Activated CD8-positive, alpha-beta memory T cell treated with anti-CD3 and anti-CD28 coated beads for 48 hours (primary cell): ENCODE data around the gene CDK4.
"Not testable (repeated sequence)": the region's sequence is repeated elsewhere in the genome, so short reads cannot be mapped to it uniquely, and the experiment has no call there.

Experiments
- DNase-seq, 3 experiments: peaks; one replicate each; pipeline ENCODE4 v3.0.0-alpha.2; 2020; ENCODE audit warnings: low read depth in 2 of 3, low spot score in 2 of 3

CDK4 gene

DNA sequence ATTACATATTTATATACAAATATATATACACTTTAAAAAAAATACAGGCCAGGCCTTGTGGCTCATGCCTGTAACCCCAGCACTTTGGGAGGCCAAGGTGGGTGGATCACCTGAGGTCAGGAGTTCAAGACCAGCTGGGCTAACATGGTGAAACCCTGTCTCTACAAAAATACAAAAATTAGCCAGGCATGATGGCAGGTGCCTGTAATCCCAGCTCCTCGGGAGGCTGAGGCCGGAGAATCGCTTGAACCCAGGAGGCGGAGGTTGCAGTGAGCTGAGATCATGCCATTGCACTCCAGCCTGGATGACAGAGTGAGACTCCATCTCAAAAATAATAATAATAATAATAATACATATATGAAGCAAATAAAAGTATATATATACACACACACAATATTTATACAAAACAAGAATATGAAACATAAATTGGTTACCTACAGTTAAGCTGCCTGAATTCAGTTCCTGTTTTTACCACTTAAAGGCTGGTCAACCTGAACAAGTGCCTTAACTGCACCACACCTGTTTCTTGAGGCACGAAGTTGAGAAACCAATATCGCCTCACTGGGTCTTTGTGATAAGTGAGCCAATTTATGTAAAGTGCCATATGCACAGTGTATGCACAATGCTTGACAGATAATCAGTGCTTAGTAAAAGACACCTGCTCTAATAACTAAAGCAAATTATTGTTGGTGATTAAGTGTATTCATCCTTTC, 36.9 kb downstream of the CDK4 start:
- not testable (repeated sequence) for DNase-seq

GRCh38 chr12:57713209-57713608, 38.9 kb downstream of the CDK4 start:
- no peak for DNase-seq

DNA sequence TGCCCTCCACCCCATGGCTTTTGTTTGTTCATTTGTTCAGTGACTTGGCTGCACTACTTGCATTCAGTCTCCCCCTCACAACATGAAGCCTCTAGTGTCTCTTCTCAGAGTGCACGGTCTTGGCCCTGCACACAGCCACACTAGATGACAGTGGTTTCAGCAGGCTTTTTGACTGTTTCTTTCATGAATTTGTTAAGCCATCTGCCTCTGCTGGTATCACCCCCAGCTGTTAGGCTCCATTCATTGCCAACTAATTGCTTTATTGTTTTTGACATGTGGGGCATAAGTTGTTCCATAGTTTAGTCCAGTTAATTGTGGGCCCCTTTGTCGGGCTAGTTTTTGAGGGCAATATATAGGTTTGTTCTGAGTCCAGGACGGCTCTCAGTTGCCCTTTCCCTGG, 39.4 kb downstream of the CDK4 start:
- DNase-seq = no peak

GRCh38 chr12:57708296-57708695, 43.8 kb downstream of the CDK4 start:
- no peak for DNase-seq

DNA sequence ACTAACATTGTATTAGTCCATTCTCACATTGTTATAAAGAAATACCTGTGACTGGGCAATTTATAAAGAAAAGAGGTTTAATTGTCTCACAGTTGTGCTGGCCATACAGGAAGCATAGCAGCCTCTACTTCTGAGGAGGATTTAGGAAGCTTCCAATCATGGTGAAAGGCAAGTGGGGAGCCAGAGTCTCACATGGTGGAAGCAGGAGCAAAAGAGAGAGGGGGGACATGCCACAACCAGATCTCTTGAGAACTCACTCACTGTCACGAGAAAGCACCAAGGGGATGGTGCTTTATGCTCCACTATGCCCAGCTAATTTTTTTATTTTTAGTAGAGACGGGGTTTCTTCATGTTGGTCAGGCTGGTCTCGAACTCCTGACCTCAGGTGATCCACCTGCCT, 44.9 kb downstream of the CDK4 start:
- DNase-seq = no peak

DNA sequence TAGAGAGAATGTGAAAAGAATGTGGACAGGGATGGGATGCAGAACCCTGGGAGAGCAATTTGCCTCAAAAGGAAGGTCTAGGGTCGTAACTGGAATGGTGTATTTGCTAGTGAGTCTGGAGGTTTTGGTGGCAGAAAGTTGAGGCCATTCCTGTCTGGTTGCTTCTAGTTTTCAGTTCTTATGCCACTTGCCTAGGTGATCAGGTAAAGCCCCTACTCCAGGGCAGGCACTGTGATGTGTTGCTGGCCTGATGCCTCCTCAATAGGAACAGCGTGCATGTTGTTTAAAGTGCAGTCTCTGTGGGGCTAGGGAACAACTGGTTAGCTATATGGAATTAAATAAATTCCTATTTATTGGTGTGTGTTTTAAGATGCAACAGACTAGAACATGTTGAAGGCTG, 51.8 kb downstream of the CDK4 start:
- no peak for DNase-seq

DNA sequence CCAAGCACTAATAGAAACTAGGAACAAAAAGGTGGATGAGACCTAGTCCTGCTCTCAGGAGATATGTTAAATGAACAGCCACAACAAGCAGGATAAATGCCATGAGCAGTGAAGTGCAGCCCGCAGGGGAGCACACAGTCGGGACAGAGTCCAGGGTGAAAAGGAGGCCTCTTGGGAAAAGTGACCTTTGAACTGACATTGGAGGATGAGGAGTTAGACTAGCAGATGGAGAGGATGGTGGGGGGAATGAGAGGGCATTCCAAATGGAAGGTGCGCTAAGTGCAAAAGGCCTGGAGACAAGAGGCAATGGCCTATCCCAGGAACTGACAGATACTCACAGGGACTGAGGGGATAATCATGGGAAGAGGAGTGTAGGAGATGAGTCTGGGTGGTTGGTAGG, 53.7 kb downstream of the CDK4 start:
- no peak for DNase-seq
